ENCODE measurements around the gene NTSR2.

NTSR2 gene

DNA sequence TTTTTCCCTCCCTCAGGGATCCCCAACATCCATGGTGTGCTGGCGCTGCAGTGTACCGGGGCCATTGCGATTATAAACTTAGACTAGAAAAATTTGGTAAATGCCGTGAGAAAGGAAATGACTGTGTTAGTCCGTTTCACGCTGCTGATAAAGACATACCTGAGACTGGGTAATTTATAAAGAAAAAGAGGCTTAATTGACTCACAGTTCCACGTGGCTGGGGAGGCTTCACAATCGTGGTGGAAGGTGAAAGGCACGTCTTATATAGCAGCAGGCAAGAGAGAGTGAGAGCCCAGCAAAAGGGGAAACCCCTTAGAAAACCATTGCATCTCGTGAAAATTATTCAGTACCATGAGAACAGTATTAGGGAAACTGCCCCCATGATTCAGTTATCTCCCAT lies 44.3 kb downstream of the NTSR2 start:
- Histone ChIP-seq H3K27me3 (ENCODE audit: insufficient read depth, low read depth, severe bottlenecking) (no peaks in the 10 kb centered on the region), H3K4me3 (ENCODE audit: low read depth, low read length) (no peak overlapping the region), H3K27ac (no peak overlapping the region), H3K9me3 (ENCODE audit: severe bottlenecking) (peaks cover 3% of the 10 kb centered on the region), H3K36me3 (no peaks in the 10 kb centered on the region; the same call in 1 of the 2 replicates)
- DNase-seq = no peak
- TF ChIP-seq, protein P1, sequence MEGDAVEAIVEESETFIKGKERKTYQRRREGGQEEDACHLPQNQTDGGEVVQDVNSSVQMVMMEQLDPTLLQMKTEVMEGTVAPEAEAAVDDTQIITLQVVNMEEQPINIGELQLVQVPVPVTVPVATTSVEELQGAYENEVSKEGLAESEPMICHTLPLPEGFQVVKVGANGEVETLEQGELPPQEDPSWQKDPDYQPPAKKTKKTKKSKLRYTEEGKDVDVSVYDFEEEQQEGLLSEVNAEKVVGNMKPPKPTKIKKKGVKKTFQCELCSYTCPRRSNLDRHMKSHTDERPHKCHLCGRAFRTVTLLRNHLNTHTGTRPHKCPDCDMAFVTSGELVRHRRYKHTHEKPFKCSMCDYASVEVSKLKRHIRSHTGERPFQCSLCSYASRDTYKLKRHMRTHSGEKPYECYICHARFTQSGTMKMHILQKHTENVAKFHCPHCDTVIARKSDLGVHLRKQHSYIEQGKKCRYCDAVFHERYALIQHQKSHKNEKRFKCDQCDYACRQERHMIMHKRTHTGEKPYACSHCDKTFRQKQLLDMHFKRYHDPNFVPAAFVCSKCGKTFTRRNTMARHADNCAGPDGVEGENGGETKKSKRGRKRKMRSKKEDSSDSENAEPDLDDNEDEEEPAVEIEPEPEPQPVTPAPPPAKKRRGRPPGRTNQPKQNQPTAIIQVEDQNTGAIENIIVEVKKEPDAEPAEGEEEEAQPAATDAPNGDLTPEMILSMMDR (IDR thresholded peaks at IDR 0.05; ENCODE audit: low read depth, low read length) = no peak

DNA sequence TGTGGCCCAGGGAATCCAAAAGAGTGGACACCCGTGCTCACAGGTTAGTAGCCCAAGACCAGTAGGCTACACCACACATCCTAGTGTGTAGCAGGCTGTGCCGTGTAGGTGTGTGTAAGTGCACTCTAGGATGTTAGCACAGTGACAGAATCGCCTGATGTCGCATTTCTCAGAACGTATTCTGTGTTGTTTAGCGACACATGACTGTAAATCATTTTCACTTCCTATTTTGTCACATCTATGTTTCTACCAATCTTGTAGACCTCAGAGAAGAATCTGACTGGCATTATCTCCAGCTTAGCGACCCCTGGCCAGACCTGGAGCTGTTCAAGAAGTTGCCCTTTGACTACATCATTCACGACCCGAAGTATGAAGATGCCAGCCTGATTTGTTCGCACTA lies 45.1 kb downstream of the NTSR2 start:
- Histone ChIP-seq H3K27me3 (ENCODE audit: insufficient read depth, low read depth, severe bottlenecking) (no peaks in the 10 kb centered on the region), H3K9me3 (ENCODE audit: severe bottlenecking) (peaks cover 3% of the 10 kb centered on the region), H3K27ac (no peak overlapping the region), H3K4me3 (ENCODE audit: low read depth, low read length) (no peak overlapping the region), H3K36me3 (no peaks in the 10 kb centered on the region)
- no peak for DNase-seq
- TF ChIP-seq, protein P1 (IDR thresholded peaks at IDR 0.05; ENCODE audit: low read depth, low read length) = no peak

DNA sequence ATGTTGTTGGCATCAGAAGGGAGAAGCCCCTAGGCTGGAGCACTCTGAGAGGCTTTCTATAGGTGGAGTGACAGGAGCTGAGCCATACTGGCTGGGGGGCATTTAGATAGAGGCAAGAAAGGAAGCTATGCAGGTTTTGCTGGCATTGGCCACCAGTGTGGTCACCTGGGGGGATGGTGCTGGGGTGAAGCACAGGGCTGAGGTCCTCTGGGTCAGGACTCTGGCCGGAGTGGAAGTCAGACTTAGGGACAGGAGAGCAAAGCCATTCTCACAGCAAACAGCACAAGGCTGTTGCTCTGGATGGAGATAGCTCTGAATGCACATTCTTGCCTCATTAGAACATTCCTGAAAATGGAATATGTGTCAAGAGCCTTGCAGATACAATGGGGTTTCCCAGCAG lies 47.4 kb downstream of the NTSR2 start:
- H3K4me3 ChIP-seq (ENCODE audit: low read depth, low read length) = no peak overlapping the region
- no peak overlapping the region for H3K27ac ChIP-seq
- H3K36me3 ChIP-seq = no peaks in the 10 kb centered on the region
- DNase-seq = no peak
- no peaks in the 10 kb centered on the region for H3K27me3 ChIP-seq (ENCODE audit: insufficient read depth, low read depth, severe bottlenecking)
- TF ChIP-seq, protein P1 (IDR thresholded peaks at IDR 0.05; ENCODE audit: low read depth, low read length) = no peak
- peaks cover 3% of the 10 kb centered on the region for H3K9me3 ChIP-seq (ENCODE audit: severe bottlenecking)

DNA sequence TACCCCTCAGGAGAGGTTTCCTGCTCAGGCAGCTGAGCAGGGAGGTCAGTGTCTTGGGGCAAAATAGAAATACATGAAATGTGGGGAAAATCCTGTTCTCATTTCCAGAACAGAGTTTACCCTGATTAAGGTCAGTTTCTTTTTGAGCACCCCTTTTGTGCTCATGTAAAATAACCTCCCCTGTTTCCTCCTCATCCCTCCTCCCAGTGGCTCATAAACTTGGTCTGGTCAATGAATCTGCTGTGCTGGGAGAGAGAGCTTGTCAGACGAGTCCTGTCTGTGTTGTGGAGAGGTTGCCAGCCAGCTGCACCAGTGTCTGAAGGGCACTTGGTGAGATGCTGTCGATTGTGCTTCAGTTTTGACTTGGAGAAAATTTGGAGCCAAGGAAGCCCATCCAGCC lies 48.6 kb downstream of the NTSR2 start:
- TF ChIP-seq, protein P1 (IDR thresholded peaks at IDR 0.05; ENCODE audit: low read depth, low read length) = no peak
- Histone ChIP-seq H3K9me3 (ENCODE audit: severe bottlenecking) (no peaks in the 10 kb centered on the region), H3K27me3 (ENCODE audit: insufficient read depth, low read depth, severe bottlenecking) (no peaks in the 10 kb centered on the region), H3K27ac (no peak overlapping the region), H3K4me3 (ENCODE audit: low read depth, low read length) (no peak overlapping the region), H3K36me3 (no peaks in the 10 kb centered on the region)
- DNase-seq = no peak

DNA sequence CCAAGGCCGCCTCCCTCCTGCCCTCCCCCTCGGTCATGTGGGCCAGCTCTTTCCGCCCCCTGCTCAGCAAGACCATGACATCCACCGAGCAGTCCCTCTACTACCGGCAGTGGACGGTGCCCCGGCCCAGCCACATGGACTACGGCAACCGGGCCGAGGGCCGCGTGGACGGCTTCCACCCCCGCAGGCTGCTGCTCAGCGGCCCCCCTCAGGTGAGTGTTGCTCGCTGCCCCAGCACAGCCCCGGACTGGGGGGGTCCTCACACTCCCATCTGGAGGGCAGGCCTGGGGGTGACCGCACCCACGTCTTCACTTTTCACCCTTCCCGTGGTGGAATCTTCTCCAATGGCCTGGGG lies 51.3 kb downstream of the NTSR2 start:
- Histone ChIP-seq H3K4me3 (ENCODE audit: low read depth, low read length) (no peak overlapping the region), H3K9me3 (ENCODE audit: severe bottlenecking) (no peaks in the 10 kb centered on the region), H3K36me3 (no peaks in the 10 kb centered on the region), H3K27ac (no peak overlapping the region), H3K27me3 (ENCODE audit: insufficient read depth, low read depth, severe bottlenecking) (no peaks in the 10 kb centered on the region)
- TF ChIP-seq, protein P1 (IDR thresholded peaks at IDR 0.05; ENCODE audit: low read depth, low read length) = no peak
- no peak for DNase-seq

DNA sequence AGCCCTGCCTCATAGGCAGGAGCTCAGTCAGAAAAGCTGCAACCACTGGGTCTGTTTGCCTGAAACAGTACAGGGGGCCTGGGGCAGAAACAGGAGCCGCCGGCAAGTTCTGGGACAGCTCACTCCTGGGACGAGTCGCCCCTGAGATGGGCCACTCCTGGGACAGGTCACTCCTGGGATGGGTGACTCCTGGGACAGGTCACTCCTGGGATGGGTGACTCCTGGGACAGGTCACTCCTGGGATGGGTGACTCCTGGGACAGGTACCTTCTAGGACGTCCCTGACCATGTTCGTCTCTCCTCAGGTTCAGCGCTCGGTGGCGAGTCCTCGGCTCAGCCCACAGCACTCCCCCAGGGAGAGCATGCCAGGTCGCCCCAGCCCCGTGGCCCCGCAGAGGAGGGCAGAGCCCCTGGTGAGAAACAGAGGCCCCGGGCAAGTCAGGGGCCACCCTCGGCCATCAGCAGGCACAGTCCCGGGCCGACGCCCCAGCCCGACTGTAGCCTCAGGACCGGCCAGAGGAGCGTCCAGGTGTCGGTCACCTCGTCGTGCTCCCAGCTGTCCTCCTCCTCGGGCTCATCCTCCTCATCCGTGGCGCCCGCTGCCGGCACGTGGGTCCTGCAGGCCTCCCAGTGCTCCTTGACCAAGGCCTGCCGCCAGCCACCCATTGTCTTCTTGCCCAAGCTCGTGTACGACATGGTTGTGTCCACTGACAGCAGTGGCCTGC lies 51.8 kb downstream of the NTSR2 start:
- no peak overlapping the region for H3K4me3 ChIP-seq (ENCODE audit: low read depth, low read length)
- H3K36me3 ChIP-seq = no peaks in the 10 kb centered on the region
- TF ChIP-seq, protein P1 (IDR thresholded peaks at IDR 0.05; ENCODE audit: low read depth, low read length) = no peak
- H3K27ac ChIP-seq = no peak overlapping the region
- DNase-seq = no peak
- H3K9me3 ChIP-seq (ENCODE audit: severe bottlenecking) = no peaks in the 10 kb centered on the region
- no peaks in the 10 kb centered on the region for H3K27me3 ChIP-seq (ENCODE audit: insufficient read depth, low read depth, severe bottlenecking)
